ENCODE data around the gene KLHDC1.

DNA sequence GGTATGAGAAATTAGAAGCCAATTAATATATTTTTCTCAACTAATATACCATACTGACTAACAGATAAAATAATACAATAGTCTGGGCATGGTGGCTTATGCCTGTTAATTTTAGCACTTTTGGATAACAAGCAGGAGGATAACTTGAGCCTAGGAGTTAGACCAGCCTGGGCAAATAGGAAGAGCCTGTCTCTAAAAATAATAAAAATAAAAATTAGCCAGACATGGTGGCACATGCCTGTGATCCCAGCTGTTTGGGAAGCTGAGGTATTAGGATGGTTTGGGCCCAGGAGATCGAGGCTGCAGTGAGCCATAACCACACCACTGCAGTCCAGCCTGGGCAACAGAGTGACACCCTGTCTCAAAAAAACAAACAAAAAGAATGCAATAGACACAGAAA, 99.7 kb downstream of the KLHDC1 start:
- TF ChIP-seq, protein P1, sequence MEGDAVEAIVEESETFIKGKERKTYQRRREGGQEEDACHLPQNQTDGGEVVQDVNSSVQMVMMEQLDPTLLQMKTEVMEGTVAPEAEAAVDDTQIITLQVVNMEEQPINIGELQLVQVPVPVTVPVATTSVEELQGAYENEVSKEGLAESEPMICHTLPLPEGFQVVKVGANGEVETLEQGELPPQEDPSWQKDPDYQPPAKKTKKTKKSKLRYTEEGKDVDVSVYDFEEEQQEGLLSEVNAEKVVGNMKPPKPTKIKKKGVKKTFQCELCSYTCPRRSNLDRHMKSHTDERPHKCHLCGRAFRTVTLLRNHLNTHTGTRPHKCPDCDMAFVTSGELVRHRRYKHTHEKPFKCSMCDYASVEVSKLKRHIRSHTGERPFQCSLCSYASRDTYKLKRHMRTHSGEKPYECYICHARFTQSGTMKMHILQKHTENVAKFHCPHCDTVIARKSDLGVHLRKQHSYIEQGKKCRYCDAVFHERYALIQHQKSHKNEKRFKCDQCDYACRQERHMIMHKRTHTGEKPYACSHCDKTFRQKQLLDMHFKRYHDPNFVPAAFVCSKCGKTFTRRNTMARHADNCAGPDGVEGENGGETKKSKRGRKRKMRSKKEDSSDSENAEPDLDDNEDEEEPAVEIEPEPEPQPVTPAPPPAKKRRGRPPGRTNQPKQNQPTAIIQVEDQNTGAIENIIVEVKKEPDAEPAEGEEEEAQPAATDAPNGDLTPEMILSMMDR (IDR thresholded peaks at IDR 0.05), result no peak
- TF ChIP-seq POLR2A (IDR thresholded peaks at IDR 0.05), result no peak

All from thyroid gland (tissue), 4 donors.